ENCODE measurements around the gene CNDP1.

The CNDP1 gene

DNA sequence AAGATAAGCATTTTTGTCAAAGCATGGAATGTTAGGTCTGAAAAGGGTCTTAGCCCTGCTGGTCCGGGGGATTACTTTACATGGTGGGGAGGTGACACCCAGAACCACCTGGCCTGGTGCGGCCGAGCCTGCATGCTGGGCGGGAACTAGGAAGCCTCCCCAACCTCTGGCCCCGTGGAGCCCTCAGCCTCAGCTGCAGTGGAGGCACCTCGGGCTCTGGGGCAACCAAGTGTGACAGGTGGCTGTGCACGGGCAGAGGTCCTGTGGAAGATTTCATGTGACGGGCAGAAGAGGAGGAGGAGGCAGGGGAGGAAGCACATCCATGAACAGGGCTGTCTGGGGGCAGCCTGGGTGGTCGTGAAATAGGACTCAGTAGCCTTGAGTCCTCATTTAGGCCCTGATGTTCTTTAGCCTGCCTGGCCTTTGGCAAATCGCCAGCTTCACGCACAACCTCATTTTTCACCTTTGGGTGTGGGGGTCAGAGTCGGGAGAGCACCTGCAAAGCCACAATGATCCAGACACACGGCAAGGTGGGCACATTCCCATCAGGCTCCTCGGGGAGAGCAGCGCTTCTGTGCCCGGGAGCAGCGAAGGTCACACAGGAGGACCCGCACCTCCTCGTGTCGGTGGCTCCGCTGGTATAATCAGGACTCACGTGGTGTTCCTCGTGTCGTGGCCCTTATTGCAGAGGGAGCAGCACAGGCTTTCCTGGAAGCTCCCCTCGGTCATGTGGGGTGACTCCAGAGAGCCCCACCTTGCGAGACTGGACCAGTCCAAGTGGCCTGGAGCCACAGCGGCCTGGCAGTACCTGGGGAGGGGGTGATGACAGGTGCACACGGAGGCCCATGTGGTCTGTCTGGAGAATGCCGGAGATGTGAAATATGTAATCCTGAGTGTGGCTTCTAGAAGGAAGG, 24.2 kb upstream of the CNDP1 start:
- no peak for TF ChIP-seq CTCF (IDR thresholded peaks at IDR 0.05; ENCODE audit: control extremely low read depth, extremely low read depth, low read depth, missing control alignments)
- no peak for DNase-seq (ENCODE audit: extremely low spot score)
- CTCF ChIA-PET: interaction anchor here (0.6 kb wide), 1 partner anchor 42 kb away, joined by 3 read pairs; no protein-coding TSS in a partner anchor
- POLR2A ChIA-PET: no interaction called here

DNA sequence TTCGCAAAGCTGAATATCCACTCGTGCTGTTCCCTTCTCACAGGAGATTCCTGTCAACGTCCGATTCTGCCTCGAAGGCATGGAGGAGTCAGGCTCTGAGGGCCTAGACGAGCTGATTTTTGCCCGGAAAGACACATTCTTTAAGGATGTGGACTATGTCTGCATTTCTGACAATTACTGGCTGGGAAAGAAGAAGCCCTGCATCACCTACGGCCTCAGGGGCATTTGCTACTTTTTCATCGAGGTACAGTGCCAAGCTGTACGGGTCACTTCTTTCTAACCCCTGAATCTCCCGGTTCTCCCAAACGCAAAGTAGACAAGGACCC, 23.6 kb upstream of the CNDP1 start:
- DNase-seq (ENCODE audit: extremely low spot score): no peak
- ChIA-PET POLR2A (no interaction called here), CTCF (interaction anchor here (0.6 kb wide), 1 partner anchor 41 kb away, joined by 3 read pairs; no protein-coding TSS in a partner anchor)
- no peak for TF ChIP-seq CTCF (IDR thresholded peaks at IDR 0.05; ENCODE audit: control extremely low read depth, extremely low read depth, low read depth, missing control alignments)

- ChIA-PET CTCF (interaction anchor here (1.2 kb wide), 1 partner anchor 18 kb away, joined by 3 read pairs; no protein-coding TSS in a partner anchor), POLR2A (no interaction called here)
- no peak for TF ChIP-seq CTCF (IDR thresholded peaks at IDR 0.05; ENCODE audit: control extremely low read depth, extremely low read depth, low read depth, missing control alignments)
- no peak for DNase-seq (ENCODE audit: extremely low spot score)
These were observed 22.5 kb upstream of the CNDP1 start for GRCh38 chr18:74511823-74512222.

DNA sequence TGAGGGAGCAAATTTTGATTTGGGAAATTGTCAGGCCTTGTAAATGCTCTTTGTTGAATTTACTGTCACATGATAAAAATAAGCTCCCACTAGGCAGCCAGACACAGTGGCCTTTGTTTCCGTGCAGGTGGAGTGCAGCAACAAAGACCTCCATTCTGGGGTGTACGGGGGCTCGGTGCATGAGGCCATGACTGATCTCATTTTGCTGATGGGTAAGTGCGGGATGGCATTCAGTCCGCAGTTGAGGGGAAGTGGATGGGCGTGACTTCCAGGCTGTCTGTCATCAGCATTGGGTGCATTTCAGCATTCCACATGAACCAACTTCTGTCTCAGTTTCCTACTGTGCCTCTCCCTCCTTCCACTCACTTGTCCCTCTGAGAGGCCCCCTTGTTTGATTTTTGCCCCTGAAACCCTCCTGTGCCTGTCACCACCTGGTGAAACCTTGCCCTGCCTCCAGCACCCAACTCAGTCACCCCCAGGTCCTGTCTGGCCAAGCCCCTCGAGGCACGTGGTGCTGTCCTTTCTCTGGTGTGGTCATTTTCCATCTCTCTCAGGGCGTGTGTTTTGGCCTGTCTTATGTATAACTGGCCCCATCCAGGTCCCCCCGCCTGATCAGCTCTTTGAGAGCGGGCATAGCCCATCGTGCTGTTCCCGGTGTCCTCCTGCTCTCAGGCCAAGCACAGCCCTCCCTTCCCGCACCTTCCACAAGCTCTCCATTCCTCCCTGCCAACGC, 21.8 kb upstream of the CNDP1 start:
- ChIA-PET POLR2A (no interaction called here), CTCF (interaction anchor here (1.2 kb wide), 1 partner anchor 19 kb away, joined by 3 read pairs; no protein-coding TSS in a partner anchor)
- DNase-seq (ENCODE audit: extremely low spot score): no peak
- no peak for TF ChIP-seq CTCF (IDR thresholded peaks at IDR 0.05; ENCODE audit: control extremely low read depth, extremely low read depth, low read depth, missing control alignments)

- no peak for DNase-seq (ENCODE audit: extremely low spot score)
- ChIA-PET POLR2A (no interaction called here), CTCF (interaction anchor here (1.0 kb wide), 1 partner anchor 24 kb away, joined by 3 read pairs; no protein-coding TSS in a partner anchor)
- TF ChIP-seq CTCF (IDR thresholded peaks at IDR 0.05; ENCODE audit: control extremely low read depth, extremely low read depth, low read depth, missing control alignments): no peak
These were observed 21.0 kb upstream of the CNDP1 start for GRCh38 chr18:74513149-74513882.

GRCh38 chr18:74513883-74514205, 20.5 kb upstream of the CNDP1 start:
- CTCF ChIA-PET: interaction anchor here (1.0 kb wide), 1 partner anchor 23 kb away, joined by 3 read pairs; no protein-coding TSS in a partner anchor
- no peak for DNase-seq (ENCODE audit: extremely low spot score)
- POLR2A ChIA-PET: no interaction called here
- TF ChIP-seq CTCF (IDR thresholded peaks at IDR 0.05; ENCODE audit: control extremely low read depth, extremely low read depth, low read depth, missing control alignments): no peak
